Activated T-helper 2 cell treated with anti-CD3 and anti-CD28 coated beads, Interferon-gamma antibody, Interleukin-2, Interleukin-4, amounts not matched to agents 10 μg/mL and 5 μg/mL and 100 μg/mL, durations not matched to agents 14 hours and 24 hours and 36 hours (primary cell): ENCODE results near the gene CEP170B. TPM values are rescaled to one million over a fixed set of nuclear protein-coding genes. Genes with fewer than 3 reads are reported as not detected.
"Not testable (repeated sequence)": the region's sequence is repeated elsewhere in the genome, so short reads cannot be mapped to it uniquely, and the experiment has no call there.

Experiments
- DNase-seq: peaks from one replicate; pipeline ENCODE4 v3.0.0; 2021; ENCODE audit warnings: low spot score
- H3K27ac Mint-ChIP-seq: one replicate; pipeline ENCODE4 v1.8.0; 2021; ENCODE audit warnings: mixed read lengths
- H3K27me3 Mint-ChIP-seq: one replicate; pipeline ENCODE4 v1.8.0; 2021; ENCODE audit warnings: low read depth, mixed read lengths
- H3K36me3 Mint-ChIP-seq: one replicate; pipeline ENCODE4 v1.8.0; 2021; ENCODE audit warnings: low read depth, mixed read lengths
- H3K4me1 Mint-ChIP-seq: one replicate; pipeline ENCODE4 v1.8.0; 2021; ENCODE audit warnings: low read depth, mixed read lengths
- H3K4me3 Mint-ChIP-seq: one replicate; pipeline ENCODE4 v1.8.0; 2021; ENCODE audit warnings: low read depth, mild to moderate bottlenecking, moderate library complexity, mixed read lengths
- H3K9me3 Mint-ChIP-seq: one replicate; pipeline ENCODE4 v1.8.0; 2021; ENCODE audit warnings: mixed read lengths
- intact Hi-C: fragments of 100-400 bp; cut with micrococcal nuclease; formaldehyde crosslinking; loops from one replicate; pipeline ENCODE4 v1.15.1; 2023
- total RNA-seq: library from RNA; stranded (reverse); gene quantifications from 2 replicates; pipeline ENCODE4 v1.2.3, GENCODE V29; 2022

CEP170B gene
- total RNA-seq, 1 donor from 2014 or later: 8.5 TPM

DNA sequence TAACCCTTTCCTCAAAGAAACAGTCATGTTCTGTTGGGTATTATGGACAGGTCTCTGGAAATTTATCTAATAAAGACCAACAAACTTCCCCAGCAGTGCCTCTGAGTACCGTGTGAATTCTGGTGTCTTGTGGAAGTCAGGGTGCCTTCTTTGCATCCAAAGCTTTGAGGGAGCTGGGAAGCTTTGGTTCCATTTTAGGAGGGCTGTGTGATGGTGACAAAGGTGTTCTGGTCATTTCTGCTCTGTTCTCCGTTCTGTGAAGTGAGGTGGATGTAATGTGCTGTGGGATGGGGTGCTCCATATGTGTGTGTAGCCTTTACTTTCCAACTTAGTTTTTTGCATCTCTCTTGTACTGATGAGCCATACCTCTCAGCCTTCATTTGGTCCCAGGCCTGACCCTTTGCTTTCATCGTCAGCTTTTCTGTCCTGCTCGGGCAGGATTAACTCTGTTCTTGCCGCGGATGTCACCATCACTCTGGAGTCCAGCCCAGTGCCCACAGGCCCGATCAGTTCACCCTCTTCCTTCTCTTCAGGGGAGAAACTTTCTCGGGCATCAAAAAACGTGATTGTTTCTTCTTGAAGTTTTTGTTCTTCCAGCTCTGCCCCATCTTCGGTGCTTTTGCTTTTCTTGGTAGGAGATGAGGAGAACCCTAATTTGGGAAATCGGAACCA is 72.8 kb downstream of the CEP170B start:
- Mint-ChIP-seq H3K27ac (no peak overlapping the region), H3K27me3 (peaks cover 23% of the 10 kb centered on the region), H3K4me1 (peaks cover 2% of the 10 kb centered on the region), H3K9me3 (no peaks in the 10 kb centered on the region), H3K4me3 (no peak overlapping the region), H3K36me3 (no peaks in the 10 kb centered on the region)
- intact Hi-C loops: no loop called here
- no peak for DNase-seq

DNA sequence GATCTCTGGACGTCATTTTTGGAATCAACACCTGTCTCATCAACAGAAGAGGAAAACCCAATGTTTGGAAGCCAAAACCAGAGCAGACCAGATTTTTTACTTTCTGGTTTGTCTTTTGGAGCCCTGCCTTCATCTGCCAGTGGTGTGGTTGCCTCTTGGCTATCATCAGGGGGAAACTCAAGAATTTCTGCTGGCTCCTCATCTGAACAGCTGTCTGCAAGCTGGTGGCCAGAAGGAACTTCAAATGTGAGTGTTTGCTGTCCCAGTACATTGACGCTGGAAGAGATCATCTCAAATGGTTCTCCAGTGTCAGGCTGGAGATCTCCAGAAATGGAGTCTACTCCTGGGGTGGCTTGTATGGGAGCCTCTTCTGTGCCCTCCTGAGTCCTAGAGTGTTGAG is 73.4 kb downstream of the CEP170B start:
- intact Hi-C loops: no loop called here
- H3K27me3 Mint-ChIP-seq: peaks cover 23% of the 10 kb centered on the region
- H3K9me3 Mint-ChIP-seq: no peaks in the 10 kb centered on the region

GRCh38 chr14:104938960-104939359 is 73.9 kb downstream of the CEP170B start:
- DNase-seq: no peak

More for the DNA sequence above, 73.4 kb downstream of the CEP170B start:
- DNase-seq: no peak
- Mint-ChIP-seq H3K27ac (no peak overlapping the region), H3K4me1 (peaks cover 2% of the 10 kb centered on the region), H3K36me3 (no peaks in the 10 kb centered on the region), H3K4me3 (no peak overlapping the region)

GRCh38 chr14:104939666-104940410 is 74.8 kb downstream of the CEP170B start:
- Mint-ChIP-seq H3K36me3 (no peaks in the 10 kb centered on the region), H3K9me3 (no peaks in the 10 kb centered on the region), H3K27ac (no peak overlapping the region), H3K4me3 (no peak overlapping the region), H3K27me3 (peaks cover 17% of the 10 kb centered on the region), H3K4me1 (no peaks in the 10 kb centered on the region)
- DNase-seq: no peak
- intact Hi-C loops: no loop called here

More at GRCh38 chr14:104938960-104939359, 73.9 kb downstream of the CEP170B start:
- Mint-ChIP-seq H3K4me1 (peaks cover 2% of the 10 kb centered on the region), H3K4me3 (no peak overlapping the region), H3K36me3 (no peaks in the 10 kb centered on the region), H3K9me3 (no peaks in the 10 kb centered on the region), H3K27ac (no peak overlapping the region), H3K27me3 (peaks cover 23% of the 10 kb centered on the region)
- intact Hi-C loops: no loop called here

GRCh38 chr14:104940526-104941150 is 75.6 kb downstream of the CEP170B start:
- Mint-ChIP-seq H3K36me3 (no peaks in the 10 kb centered on the region), H3K4me1 (no peaks in the 10 kb centered on the region), H3K9me3 (no peaks in the 10 kb centered on the region), H3K27ac (no peak overlapping the region), H3K4me3 (no peak overlapping the region), H3K27me3 (peaks cover 10% of the 10 kb centered on the region)
- intact Hi-C loops: no loop called here
- DNase-seq: no peak

DNA sequence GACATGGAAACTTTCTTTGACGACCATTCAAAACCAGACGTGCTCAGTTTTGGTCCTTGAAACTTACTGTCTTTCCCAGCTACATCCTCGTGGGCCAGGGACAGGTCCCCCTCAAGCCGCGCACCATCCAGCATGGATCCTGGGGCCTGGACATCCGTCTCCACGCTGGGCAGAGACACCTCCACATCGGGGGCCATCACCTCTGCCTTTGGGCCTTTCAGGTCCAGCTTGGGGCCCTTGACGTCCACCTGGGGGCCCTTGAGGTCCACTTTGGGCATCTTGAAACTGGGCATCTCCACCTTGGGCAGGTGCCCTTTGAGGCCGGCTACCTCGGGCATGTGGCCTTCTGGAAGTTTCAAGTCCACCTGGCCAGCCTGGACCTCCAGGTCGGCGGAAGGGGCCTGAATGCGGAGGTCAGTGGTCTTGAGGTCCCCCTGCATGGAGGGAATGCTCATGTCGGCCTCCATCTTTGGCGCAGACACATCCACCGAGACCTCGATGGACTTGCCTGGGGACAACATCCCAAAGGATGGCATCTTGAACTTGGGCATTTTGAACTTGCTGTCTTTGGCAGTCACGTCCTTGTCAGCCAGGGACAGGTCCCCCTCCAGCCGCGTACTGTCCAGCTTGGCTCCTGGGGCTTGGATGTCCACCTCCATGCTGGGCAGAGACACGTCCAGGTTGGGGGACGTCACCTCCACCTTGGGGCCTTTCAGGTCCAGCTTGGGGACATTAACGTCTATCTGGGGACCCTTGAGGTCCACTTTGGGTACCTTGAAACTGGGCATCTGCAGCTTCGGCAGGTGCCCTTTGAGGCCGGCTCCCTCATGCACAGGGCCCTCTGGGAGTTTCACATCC is 76.7 kb downstream of the CEP170B start:
- H3K4me3 Mint-ChIP-seq: no peak overlapping the region
- intact Hi-C loops: no loop called here
- no peaks in the 10 kb centered on the region for H3K36me3 Mint-ChIP-seq
- peaks cover 8% of the 10 kb centered on the region for H3K27me3 Mint-ChIP-seq
- DNase-seq: no peak
- no peaks in the 10 kb centered on the region for H3K9me3 Mint-ChIP-seq
- H3K27ac Mint-ChIP-seq: no peak overlapping the region
- H3K4me1 Mint-ChIP-seq: no peaks in the 10 kb centered on the region

GRCh38 chr14:104942586-104942985 is 77.5 kb downstream of the CEP170B start:
- intact Hi-C loops: no loop called here
- H3K36me3 Mint-ChIP-seq: no peaks in the 10 kb centered on the region
- no peaks in the 10 kb centered on the region for H3K9me3 Mint-ChIP-seq
- H3K27me3 Mint-ChIP-seq: peaks cover 8% of the 10 kb centered on the region
- no peak overlapping the region for H3K27ac Mint-ChIP-seq
- no peak for DNase-seq
- no peak overlapping the region for H3K4me3 Mint-ChIP-seq
- no peaks in the 10 kb centered on the region for H3K4me1 Mint-ChIP-seq

- intact Hi-C loops, H3K9me3 Mint-ChIP-seq, H3K27ac Mint-ChIP-seq, H3K36me3 Mint-ChIP-seq, H3K4me1 Mint-ChIP-seq, H3K4me3 Mint-ChIP-seq, DNase-seq, H3K27me3 Mint-ChIP-seq: not testable (repeated sequence)
Measured at GRCh38 chr14:104943216-104944015, 78.3 kb downstream of the CEP170B start.

- H3K27me3 Mint-ChIP-seq: not testable (repeated sequence)
Measured at GRCh38 chr14:104944016-104944308, 78.9 kb downstream of the CEP170B start.

GRCh38 chr14:104944436-104945205 is 79.6 kb downstream of the CEP170B start:
- H3K36me3 Mint-ChIP-seq, DNase-seq, H3K4me1 Mint-ChIP-seq, H3K9me3 Mint-ChIP-seq, intact Hi-C loops, H3K27ac Mint-ChIP-seq, H3K4me3 Mint-ChIP-seq, H3K27me3 Mint-ChIP-seq: not testable (repeated sequence)

More at GRCh38 chr14:104944016-104944308, 78.9 kb downstream of the CEP170B start:
- H3K27ac Mint-ChIP-seq, H3K4me1 Mint-ChIP-seq, intact Hi-C loops, H3K36me3 Mint-ChIP-seq, H3K4me3 Mint-ChIP-seq, DNase-seq, H3K9me3 Mint-ChIP-seq: not testable (repeated sequence)

- H3K4me3 Mint-ChIP-seq, H3K9me3 Mint-ChIP-seq, intact Hi-C loops, H3K36me3 Mint-ChIP-seq, H3K27me3 Mint-ChIP-seq, DNase-seq, H3K27ac Mint-ChIP-seq, H3K4me1 Mint-ChIP-seq: not testable (repeated sequence)
Measured at GRCh38 chr14:104945266-104945665, 80.2 kb downstream of the CEP170B start.
